ENCODE results near the gene ELFN2. TPM values are rescaled to one million over a fixed set of nuclear protein-coding genes. Genes with fewer than 3 reads are reported as not detected.

Gene ELFN2
- total RNA-seq, 2 experiments from 2014 or later, result 0.26 to 0.47 TPM

- Mint-ChIP-seq H3K27me3 (no peaks in the 10 kb centered on the region), H3K36me3 (peaks cover 23% of the 10 kb centered on the region), H3K4me1 (peaks cover 11% of the 10 kb centered on the region), H3K27ac (no peak overlapping the region), H3K9me3 (no peaks in the 10 kb centered on the region), H3K4me3 (no peak overlapping the region)
- ATAC-seq (ENCODE audit: low read depth) (no peak), DNase-seq (no peak)
- POLR2A ChIA-PET, result no interaction called here
Observed at GRCh38 chr22:37464181-37464580, 36.9 kb upstream of the ELFN2 start.

GRCh38 chr22:37462983-37463382 is 35.7 kb upstream of the ELFN2 start:
- H3K9me3 Mint-ChIP-seq, result no peaks in the 10 kb centered on the region
- peaks cover 11% of the 10 kb centered on the region for H3K4me1 Mint-ChIP-seq
- H3K27ac Mint-ChIP-seq, result no peak overlapping the region
- H3K36me3 Mint-ChIP-seq, result peaks cover 20% of the 10 kb centered on the region
- DNase-seq (no peak), ATAC-seq (ENCODE audit: low read depth) (no peak)
- POLR2A ChIA-PET, result no interaction called here
- H3K27me3 Mint-ChIP-seq, result no peaks in the 10 kb centered on the region
- no peak overlapping the region for H3K4me3 Mint-ChIP-seq

GRCh38 chr22:37462436-37462835 is 35.2 kb upstream of the ELFN2 start:
- H3K4me1 Mint-ChIP-seq, result peaks cover 11% of the 10 kb centered on the region
- peaks cover 18% of the 10 kb centered on the region for H3K36me3 Mint-ChIP-seq
- H3K9me3 Mint-ChIP-seq, result no peaks in the 10 kb centered on the region
- H3K27ac Mint-ChIP-seq, result no peak overlapping the region
- no peak overlapping the region for H3K4me3 Mint-ChIP-seq
- no peaks in the 10 kb centered on the region for H3K27me3 Mint-ChIP-seq
- DNase-seq (no peak), ATAC-seq (ENCODE audit: low read depth) (no peak)
- POLR2A ChIA-PET, result no interaction called here

- POLR2A ChIA-PET, result no interaction called here
- Mint-ChIP-seq H3K36me3 (peaks cover 16% of the 10 kb centered on the region), H3K27ac (no peak overlapping the region), H3K9me3 (no peaks in the 10 kb centered on the region), H3K4me3 (no peak overlapping the region), H3K27me3 (no peaks in the 10 kb centered on the region), H3K4me1 (peaks cover 11% of the 10 kb centered on the region)
- DNase-seq (no peak), ATAC-seq (ENCODE audit: low read depth) (no peak)
Observed at GRCh38 chr22:37461961-37462360, 34.7 kb upstream of the ELFN2 start.

GRCh38 chr22:37460684-37461083 is 33.4 kb upstream of the ELFN2 start:
- peaks cover 10% of the 10 kb centered on the region for H3K4me1 Mint-ChIP-seq
- H3K4me3 Mint-ChIP-seq, result no peak overlapping the region
- no peak for ATAC-seq (ENCODE audit: low read depth)
- no peaks in the 10 kb centered on the region for H3K9me3 Mint-ChIP-seq
- POLR2A ChIA-PET, result no interaction called here
- H3K27me3 Mint-ChIP-seq, result no peaks in the 10 kb centered on the region
- no peak overlapping the region for H3K27ac Mint-ChIP-seq
- DNase-seq, result no peak
- H3K36me3 Mint-ChIP-seq, result peaks cover 14% of the 10 kb centered on the region

GRCh38 chr22:37459206-37459605 is 31.9 kb upstream of the ELFN2 start:
- DNase-seq, result no peak
- Mint-ChIP-seq H3K4me1 (peaks cover 3% of the 10 kb centered on the region), H3K9me3 (no peaks in the 10 kb centered on the region), H3K27me3 (no peaks in the 10 kb centered on the region), H3K4me3 (no peak overlapping the region), H3K27ac (no peak overlapping the region), H3K36me3 (peaks cover 5% of the 10 kb centered on the region)
- ATAC-seq (ENCODE audit: low read depth), result no peak
- POLR2A ChIA-PET, result interaction anchor here (0.7 kb wide), 1 partner anchor 145 kb away, joined by 6 read pairs; no protein-coding TSS in a partner anchor

GRCh38 chr22:37457093-37457893 is 30.0 kb upstream of the ELFN2 start:
- DNase-seq (peak; percentile 87), ATAC-seq (ENCODE audit: low read depth) (peak; percentile 97)
- peaks cover 5% of the 10 kb centered on the region for H3K36me3 Mint-ChIP-seq
- H3K4me1 Mint-ChIP-seq, result peaks cover 3% of the 10 kb centered on the region
- no peaks in the 10 kb centered on the region for H3K27me3 Mint-ChIP-seq
- no peak overlapping the region for H3K27ac Mint-ChIP-seq
- no peaks in the 10 kb centered on the region for H3K9me3 Mint-ChIP-seq
- H3K4me3 Mint-ChIP-seq, result no peak overlapping the region
- POLR2A ChIA-PET, result interaction anchor here (1.0 kb wide), 1 partner anchor 215 kb away, joined by 3 read pairs; no protein-coding TSS in a partner anchor

- no peaks in the 10 kb centered on the region for H3K27me3 Mint-ChIP-seq
- H3K9me3 Mint-ChIP-seq, result no peaks in the 10 kb centered on the region
- H3K36me3 Mint-ChIP-seq, result peaks cover 3% of the 10 kb centered on the region
- DNase-seq (no peak), ATAC-seq (ENCODE audit: low read depth) (no peak)
- POLR2A ChIA-PET, result no interaction called here
- H3K27ac Mint-ChIP-seq, result peak overlapping the region; percentile 18
- H3K4me1 Mint-ChIP-seq, result no peaks in the 10 kb centered on the region
- H3K4me3 Mint-ChIP-seq, result no peak overlapping the region
Observed at GRCh38 chr22:37456346-37456745, 29.1 kb upstream of the ELFN2 start.

GRCh38 chr22:37455896-37456295 is 28.6 kb upstream of the ELFN2 start:
- POLR2A ChIA-PET, result no interaction called here
- Mint-ChIP-seq H3K4me3 (no peak overlapping the region), H3K9me3 (no peaks in the 10 kb centered on the region), H3K27ac (peak overlapping the region; percentile 18), H3K27me3 (no peaks in the 10 kb centered on the region), H3K4me1 (no peaks in the 10 kb centered on the region), H3K36me3 (peaks cover 3% of the 10 kb centered on the region)
- ATAC-seq (ENCODE audit: low read depth), result no peak
- no peak for DNase-seq

- Mint-ChIP-seq H3K4me1 (no peaks in the 10 kb centered on the region), H3K27ac (no peak overlapping the region), H3K27me3 (no peaks in the 10 kb centered on the region), H3K36me3 (peaks cover 3% of the 10 kb centered on the region), H3K4me3 (no peak overlapping the region), H3K9me3 (no peaks in the 10 kb centered on the region)
- DNase-seq (no peak), ATAC-seq (ENCODE audit: low read depth) (no peak)
- POLR2A ChIA-PET, result no interaction called here
Observed at GRCh38 chr22:37454857-37455686, 27.8 kb upstream of the ELFN2 start.

GRCh38 chr22:37453696-37454095 is 26.4 kb upstream of the ELFN2 start:
- POLR2A ChIA-PET, result no interaction called here
- ATAC-seq (ENCODE audit: low read depth) (no peak), DNase-seq (no peak)
- H3K9me3 Mint-ChIP-seq, result no peaks in the 10 kb centered on the region
- H3K36me3 Mint-ChIP-seq, result no peaks in the 10 kb centered on the region
- H3K4me1 Mint-ChIP-seq, result no peaks in the 10 kb centered on the region
- no peak overlapping the region for H3K27ac Mint-ChIP-seq
- H3K4me3 Mint-ChIP-seq, result no peak overlapping the region
- H3K27me3 Mint-ChIP-seq, result no peaks in the 10 kb centered on the region

GRCh38 chr22:37451218-37451617 is 23.9 kb upstream of the ELFN2 start:
- POLR2A ChIA-PET, result no interaction called here
- Mint-ChIP-seq H3K4me3 (no peak overlapping the region), H3K27ac (no peak overlapping the region), H3K36me3 (no peaks in the 10 kb centered on the region), H3K9me3 (no peaks in the 10 kb centered on the region), H3K27me3 (peaks cover 4% of the 10 kb centered on the region), H3K4me1 (no peaks in the 10 kb centered on the region)
- ATAC-seq (ENCODE audit: low read depth) (no peak), DNase-seq (no peak)

- no peak for ATAC-seq (ENCODE audit: low read depth)
- no peaks in the 10 kb centered on the region for H3K36me3 Mint-ChIP-seq
- no peak overlapping the region for H3K4me3 Mint-ChIP-seq
- H3K27me3 Mint-ChIP-seq, result peaks cover 4% of the 10 kb centered on the region
- no peak overlapping the region for H3K27ac Mint-ChIP-seq
- DNase-seq, result no peak
- H3K9me3 Mint-ChIP-seq, result no peaks in the 10 kb centered on the region
- H3K4me1 Mint-ChIP-seq, result no peaks in the 10 kb centered on the region
- POLR2A ChIA-PET, result no interaction called here
Observed at GRCh38 chr22:37449331-37450001, 22.2 kb upstream of the ELFN2 start.

Measured in activated naive CD8-positive, alpha-beta T cell treated with anti-CD3 and anti-CD28 coated beads, Interleukin-2, amount 10 ng/mL, durations not matched to agents 7 days and 5 days (primary cell).